ENCODE results near the gene POU6F2. TPM values are rescaled to one million over a fixed set of nuclear protein-coding genes. Genes with fewer than 3 reads are reported as not detected.

POU6F2 gene
- total and polyA plus RNA-seq, 2 of the 4 experiments (the other 2 are of a cell fraction), result not detected

- Histone ChIP-seq H3K4me3 (ENCODE audit: insufficient read depth, low read depth, low read length) (no peak overlapping the region), H3K27ac (ENCODE audit: insufficient read depth, low read length) (no peak overlapping the region), H2AK9ac (replicated peaks; ENCODE audit: low read depth, low read length, poor library complexity) (no peak overlapping the region), H2AK5ac (ENCODE audit: low read depth, low read length) (no peak overlapping the region), H3K9me1 (ENCODE audit: insufficient read depth, low read length) (no peaks in the 10 kb centered on the region), H3K14ac (replicated peaks; ENCODE audit: low read depth, low read length) (no peak overlapping the region), H3K9ac (ENCODE audit: low read depth, low read length) (no peak overlapping the region), H2BK120ac (ENCODE audit: low read depth, low read length) (no peak overlapping the region), H4K8ac (ENCODE audit: low read depth in 2 of 2, low read length in 2 of 2) (no peak overlapping the region), H2BK20ac (ENCODE audit: low read depth, low read length) (no peak overlapping the region), H2AFZ (replicated peaks; ENCODE audit: low read length, poor library complexity) (no peak overlapping the region), H3K56ac (ENCODE audit: extremely low read depth, insufficient read depth, low read length) (no peak overlapping the region), H4K5ac (ENCODE audit: low read depth, low read length) (no peak overlapping the region), H3K18ac (ENCODE audit: low read depth, low read length) (no peak overlapping the region), H3K27me3 (ENCODE audit: control insufficient read depth, insufficient read depth, low read length) (no peaks in the 10 kb centered on the region), H3K9me3 (ENCODE audit: control insufficient read depth, insufficient read depth, low read length) (no peaks in the 10 kb centered on the region), H2BK5ac (ENCODE audit: low read depth, low read length, poor library complexity, severe bottlenecking) (no peak overlapping the region), H3K23ac (ENCODE audit: low read depth, low read length) (no peak overlapping the region), H3K4me1 (ENCODE audit: control insufficient read depth, insufficient read depth, low read length) (no peaks in the 10 kb centered on the region), H2BK15ac (ENCODE audit: low read depth, low read length) (no peak overlapping the region), H3K79me1 (ENCODE audit: low read depth in 1 of 2, low read length in 2 of 2) (no peaks in the 10 kb centered on the region), H3K36me3 (ENCODE audit: control insufficient read depth, insufficient read depth, low read length) (no peaks in the 10 kb centered on the region), H3K4me2 (ENCODE audit: low read depth, low read length) (no peak overlapping the region), H3K4ac (ENCODE audit: low read depth, low read length) (no peak overlapping the region), H4K20me1 (ENCODE audit: insufficient read depth, low read length) (no peaks in the 10 kb centered on the region), H4K91ac (ENCODE audit: insufficient read depth, low read depth, low read length) (no peak overlapping the region)
- ATAC-seq (ENCODE audit: low read depth), result no peak
- no CpG with 5 or more reads among the region's 6 CpGs for WGBS, 2 experiments (ENCODE audit: extremely low coverage in 2 of 2, insufficient read length in 1 of 2)
- DNase-seq, result no peak
- no TSS peak for BruUV-seq (replicated peaks)
- CTCF ChIA-PET, result no interaction called here
- POLR2A ChIA-PET (ENCODE audit: unreplicated experiment), result no interaction called here
- TF ChIP-seq POLR2A (IDR thresholded peaks at IDR 0.05; ENCODE audit: low read depth, low read length) (no peak), RAD21 (IDR thresholded peaks at IDR 0.05; ENCODE audit: low read length) (no peak), NFE2L2 (IDR thresholded peaks at IDR 0.05; ENCODE audit: low read depth, low read length) (no peak), MXI1 (IDR thresholded peaks at IDR 0.05; ENCODE audit: borderline replicate concordance, low read depth, low read length) (no peak), SMC3 (IDR thresholded peaks at IDR 0.05; ENCODE audit: low read depth, low read length) (no peak), ELK1 (IDR thresholded peaks at IDR 0.05; ENCODE audit: borderline replicate concordance, low read depth, low read length) (no peak), RFX5 (IDR thresholded peaks at IDR 0.05; ENCODE audit: low read depth, low read length) (no peak), CEBPB (IDR thresholded peaks at IDR 0.05; ENCODE audit: low read depth, low read length) (no peak), CTCF (conservative IDR thresholded peaks at IDR 0.05; ENCODE audit: low read depth, low read length) (no peak), RCOR1 (IDR thresholded peaks at IDR 0.05; ENCODE audit: insufficient replicate concordance, low read length) (no peak), FOS (IDR thresholded peaks at IDR 0.05; ENCODE audit: low read depth, low read length) (no peak), CHD1 (IDR thresholded peaks at IDR 0.05; ENCODE audit: low read depth, low read length) (no peak), BHLHE40 (IDR thresholded peaks at IDR 0.05; ENCODE audit: low read depth, low read length) (no peak), MAFK (IDR thresholded peaks at IDR 0.05; ENCODE audit: low read depth, low read length) (no peak), USF2 (IDR thresholded peaks at IDR 0.05; ENCODE audit: low read depth, low read length) (no peak), MAZ (IDR thresholded peaks at IDR 0.05; ENCODE audit: borderline replicate concordance, low read depth, low read length) (no peak)
- dilution Hi-C loops (cut with HindIII; ENCODE audit: low sequenced_read_pairs, unreplicated experiment) (no loop called here), in situ Hi-C loops (cut with MboI; ENCODE audit: low sequenced_read_pairs) (no loop called here), intact Hi-C loops (cut with micrococcal nuclease) (no loop called here)
These were observed 326.5 kb downstream of the POU6F2 start for GRCh38 chr7:39304178-39304577.

Data from IMR-90 (cell line).